ENCODE measurements around the gene SEC31A.
A peak's percentile ranks its signal among the peaks of the same experiment; 100 is the strongest.
"Not testable (repeated sequence)": the region's sequence is repeated elsewhere in the genome, so short reads cannot be mapped to it uniquely, and the experiment has no call there.

The SEC31A gene

GRCh38 chr4:82890901-82891706, at the start of gene SEC31A:
TSS of gene SEC31A (minus strand) at chr4:82891153. CDS start at chr4:82881936, 9,217 bp downstream.
- Histone ChIP-seq H3K9me3 (ENCODE audit: low read length) (no peaks in the 10 kb centered on the region), H3K4me1 (ENCODE audit: insufficient read depth, low read length) (peaks cover 27% of the 10 kb centered on the region), H3K36me3 (ENCODE audit: insufficient read depth, low read length) (peaks cover 19% of the 10 kb centered on the region), H3K27me3 (ENCODE audit: control insufficient read depth in 1 of 2, insufficient read depth in 2 of 2, low read length in 2 of 2) (no peaks in the 10 kb centered on the region), H3K9ac (ENCODE audit: low read length) (peak within 1 kb of the TSS; percentile 91), H3K4me3 (ENCODE audit: low read depth in 1 of 2, low read length in 2 of 2) (peak within 1 kb of the TSS; percentile 79 to 91), H3K27ac (ENCODE audit: low read depth, low read length) (peak within 1 kb of the TSS; percentile 99)

- Histone ChIP-seq H3K4me3 (ENCODE audit: low read depth in 1 of 2, low read length in 2 of 2) (no peak overlapping the region), H3K27me3 (ENCODE audit: control insufficient read depth in 1 of 2, insufficient read depth in 2 of 2, low read length in 2 of 2) (no peaks in the 10 kb centered on the region), H3K27ac (ENCODE audit: low read depth, low read length) (no peak overlapping the region), H3K9me3 (ENCODE audit: low read length) (no peaks in the 10 kb centered on the region), H3K9ac (ENCODE audit: low read length) (no peak overlapping the region), H3K36me3 (ENCODE audit: insufficient read depth, low read length) (peaks cover 18% of the 10 kb centered on the region), H3K4me1 (ENCODE audit: insufficient read depth, low read length) (no peaks in the 10 kb centered on the region)
Measured at GRCh38 chr4:82939414-82939813, 48.5 kb upstream of the SEC31A start.

- H3K9me3 ChIP-seq (ENCODE audit: low read length): no peaks in the 10 kb centered on the region
- no peak overlapping the region for H3K4me3 ChIP-seq (ENCODE audit: low read depth in 1 of 2, low read length in 2 of 2)
- no peaks in the 10 kb centered on the region for H3K4me1 ChIP-seq (ENCODE audit: insufficient read depth, low read length)
- H3K36me3 ChIP-seq (ENCODE audit: insufficient read depth, low read length): peaks cover 15% of the 10 kb centered on the region
- no peak overlapping the region for H3K27ac ChIP-seq (ENCODE audit: low read depth, low read length)
- H3K9ac ChIP-seq (ENCODE audit: low read length): no peak overlapping the region
- no peaks in the 10 kb centered on the region for H3K27me3 ChIP-seq (ENCODE audit: control insufficient read depth in 1 of 2, insufficient read depth in 2 of 2, low read length in 2 of 2)
Measured at GRCh38 chr4:82934441-82934840, 43.5 kb upstream of the SEC31A start.

- peaks cover 6% of the 10 kb centered on the region for H3K36me3 ChIP-seq (ENCODE audit: insufficient read depth, low read length)
Measured at GRCh38 chr4:82930848-82931755, 40.1 kb upstream of the SEC31A start.

GRCh38 chr4:82921795-82922194, 30.8 kb upstream of the SEC31A start:
- Histone ChIP-seq H3K9ac (ENCODE audit: low read length) (no peak overlapping the region), H3K27ac (ENCODE audit: low read depth, low read length) (no peak overlapping the region), H3K4me3 (ENCODE audit: low read depth in 1 of 2, low read length in 2 of 2) (no peak overlapping the region)

More at GRCh38 chr4:82930848-82931755, 40.1 kb upstream of the SEC31A start:
- no peaks in the 10 kb centered on the region for H3K27me3 ChIP-seq (ENCODE audit: control insufficient read depth in 1 of 2, insufficient read depth in 2 of 2, low read length in 2 of 2)
- no peaks in the 10 kb centered on the region for H3K9me3 ChIP-seq (ENCODE audit: low read length)
- no peak overlapping the region for H3K27ac ChIP-seq (ENCODE audit: low read depth, low read length)
- H3K4me3 ChIP-seq (ENCODE audit: low read depth in 1 of 2, low read length in 2 of 2): no peak overlapping the region
- H3K4me1 ChIP-seq (ENCODE audit: insufficient read depth, low read length): no peaks in the 10 kb centered on the region
- H3K9ac ChIP-seq (ENCODE audit: low read length): no peak overlapping the region

GRCh38 chr4:82919386-82919785, 28.4 kb upstream of the SEC31A start:
- Histone ChIP-seq H3K27ac (ENCODE audit: low read depth, low read length) (no peak overlapping the region), H3K27me3 (ENCODE audit: control insufficient read depth in 1 of 2, insufficient read depth in 2 of 2, low read length in 2 of 2) (no peaks in the 10 kb centered on the region), H3K4me3 (ENCODE audit: low read depth in 1 of 2, low read length in 2 of 2) (no peak overlapping the region), H3K9ac (ENCODE audit: low read length) (no peak overlapping the region), H3K4me1 (ENCODE audit: insufficient read depth, low read length) (no peaks in the 10 kb centered on the region), H3K36me3 (ENCODE audit: insufficient read depth, low read length) (no peaks in the 10 kb centered on the region), H3K9me3 (ENCODE audit: low read length) (no peaks in the 10 kb centered on the region)

More at GRCh38 chr4:82921795-82922194, 30.8 kb upstream of the SEC31A start:
- no peaks in the 10 kb centered on the region for H3K27me3 ChIP-seq (ENCODE audit: control insufficient read depth in 1 of 2, insufficient read depth in 2 of 2, low read length in 2 of 2)
- H3K9me3 ChIP-seq (ENCODE audit: low read length): no peaks in the 10 kb centered on the region
- H3K4me1 ChIP-seq (ENCODE audit: insufficient read depth, low read length): no peaks in the 10 kb centered on the region
- no peaks in the 10 kb centered on the region for H3K36me3 ChIP-seq (ENCODE audit: insufficient read depth, low read length)

- Histone ChIP-seq H3K9ac (ENCODE audit: low read length) (no peak overlapping the region), H3K4me3 (ENCODE audit: low read depth in 1 of 2, low read length in 2 of 2) (no peak overlapping the region), H3K27me3 (ENCODE audit: control insufficient read depth in 1 of 2, insufficient read depth in 2 of 2, low read length in 2 of 2) (no peaks in the 10 kb centered on the region), H3K36me3 (ENCODE audit: insufficient read depth, low read length) (no peaks in the 10 kb centered on the region), H3K4me1 (ENCODE audit: insufficient read depth, low read length) (no peaks in the 10 kb centered on the region), H3K9me3 (ENCODE audit: low read length) (no peaks in the 10 kb centered on the region), H3K27ac (ENCODE audit: low read depth, low read length) (no peak overlapping the region)
Measured at GRCh38 chr4:82918091-82918490, 27.1 kb upstream of the SEC31A start.

GRCh38 chr4:82913968-82914367, 23.0 kb upstream of the SEC31A start:
- not testable (repeated sequence) for H3K9ac ChIP-seq (ENCODE audit: low read length); H3K4me3 ChIP-seq (ENCODE audit: low read depth in 1 of 2, low read length in 2 of 2); H3K27ac ChIP-seq (ENCODE audit: low read depth, low read length); H3K36me3 ChIP-seq (ENCODE audit: insufficient read depth, low read length); H3K9me3 ChIP-seq (ENCODE audit: low read length); H3K27me3 ChIP-seq (ENCODE audit: control insufficient read depth in 1 of 2, insufficient read depth in 2 of 2, low read length in 2 of 2); H3K4me1 ChIP-seq (ENCODE audit: insufficient read depth, low read length)

GRCh38 chr4:82913305-82913704, 22.4 kb upstream of the SEC31A start:
- no peaks in the 10 kb centered on the region for H3K4me1 ChIP-seq (ENCODE audit: insufficient read depth, low read length)
- H3K4me3 ChIP-seq (ENCODE audit: low read depth in 1 of 2, low read length in 2 of 2): no peak overlapping the region
- no peaks in the 10 kb centered on the region for H3K9me3 ChIP-seq (ENCODE audit: low read length)
- H3K27ac ChIP-seq (ENCODE audit: low read depth, low read length): no peak overlapping the region
- no peak overlapping the region for H3K9ac ChIP-seq (ENCODE audit: low read length)
- no peaks in the 10 kb centered on the region for H3K27me3 ChIP-seq (ENCODE audit: control insufficient read depth in 1 of 2, insufficient read depth in 2 of 2, low read length in 2 of 2)
- H3K36me3 ChIP-seq (ENCODE audit: insufficient read depth, low read length): peaks cover 4% of the 10 kb centered on the region

GRCh38 chr4:82909326-82909725, 18.4 kb upstream of the SEC31A start:
- Histone ChIP-seq H3K27ac (ENCODE audit: low read depth, low read length) (no peak overlapping the region), H3K36me3 (ENCODE audit: insufficient read depth, low read length) (peaks cover 4% of the 10 kb centered on the region), H3K27me3 (ENCODE audit: control insufficient read depth in 1 of 2, insufficient read depth in 2 of 2, low read length in 2 of 2) (no peaks in the 10 kb centered on the region), H3K9ac (ENCODE audit: low read length) (no peak overlapping the region), H3K9me3 (ENCODE audit: low read length) (no peaks in the 10 kb centered on the region), H3K4me1 (ENCODE audit: insufficient read depth, low read length) (no peaks in the 10 kb centered on the region), H3K4me3 (ENCODE audit: low read depth in 1 of 2, low read length in 2 of 2) (no peak overlapping the region)

GRCh38 chr4:82906469-82906868, 15.5 kb upstream of the SEC31A start:
- Histone ChIP-seq H3K4me1 (ENCODE audit: insufficient read depth, low read length) (peaks cover 10% of the 10 kb centered on the region), H3K4me3 (ENCODE audit: low read depth in 1 of 2, low read length in 2 of 2) (no peak overlapping the region), H3K27ac (ENCODE audit: low read depth, low read length) (no peak overlapping the region), H3K9me3 (ENCODE audit: low read length) (no peaks in the 10 kb centered on the region), H3K36me3 (ENCODE audit: insufficient read depth, low read length) (peaks cover under 1% of the 10 kb centered on the region), H3K9ac (ENCODE audit: low read length) (no peak overlapping the region), H3K27me3 (ENCODE audit: control insufficient read depth in 1 of 2, insufficient read depth in 2 of 2, low read length in 2 of 2) (no peaks in the 10 kb centered on the region)
